GM19099 (cell line): Measurements from ENCODE around the gene FBH1.

Source experiments
- POLR2A ChIP-seq: IDR thresholded peaks from 3 replicates; pipeline ENCODE4 v1.6.1; 2011; ENCODE audit warnings: low read depth; ENCODE audit not compliant: insufficient read length; ENCODE audit errors: extremely low read depth

The FBH1 gene

DNA sequence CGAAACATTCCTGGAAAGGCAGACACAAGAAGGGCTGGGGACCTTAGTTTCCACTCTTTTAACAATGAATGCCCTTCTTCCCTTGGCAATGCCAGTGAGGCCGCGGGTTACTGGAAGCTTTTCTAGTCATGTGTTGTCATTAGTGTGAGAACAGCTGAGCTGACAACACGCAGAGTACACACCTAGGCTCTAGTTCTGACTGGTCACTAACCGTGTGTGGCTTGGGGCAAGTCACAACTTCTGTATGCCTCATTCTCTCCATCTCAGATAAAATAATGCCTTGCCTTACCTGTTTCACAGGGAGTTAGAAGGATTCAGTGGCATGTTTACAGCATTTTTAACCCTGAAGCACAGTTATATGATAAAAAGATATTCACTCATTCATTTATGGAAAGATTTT is 31.7 kb downstream of the FBH1 start:
- no peak for TF ChIP-seq POLR2A

DNA sequence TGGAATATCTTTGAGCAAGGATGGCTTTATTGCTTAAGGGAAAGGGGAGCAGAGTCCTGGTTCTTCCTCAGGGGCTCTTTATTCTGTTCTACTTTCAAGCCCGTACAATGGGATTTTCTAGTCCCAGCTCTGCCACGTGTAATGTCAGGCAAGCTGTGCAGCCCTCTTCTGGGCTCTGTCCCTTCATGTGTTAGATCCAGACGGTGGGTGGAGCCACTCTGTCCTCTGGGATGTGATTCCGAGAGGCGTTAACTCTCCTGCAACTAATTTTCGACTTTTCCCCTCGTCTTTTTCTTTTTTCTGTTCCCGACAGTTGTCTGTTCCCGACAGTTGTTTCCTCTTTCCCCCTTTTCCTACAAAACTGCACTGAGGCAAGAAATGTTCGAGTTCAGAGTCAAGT is 34.8 kb downstream of the FBH1 start:
- TF ChIP-seq POLR2A = no peak

DNA sequence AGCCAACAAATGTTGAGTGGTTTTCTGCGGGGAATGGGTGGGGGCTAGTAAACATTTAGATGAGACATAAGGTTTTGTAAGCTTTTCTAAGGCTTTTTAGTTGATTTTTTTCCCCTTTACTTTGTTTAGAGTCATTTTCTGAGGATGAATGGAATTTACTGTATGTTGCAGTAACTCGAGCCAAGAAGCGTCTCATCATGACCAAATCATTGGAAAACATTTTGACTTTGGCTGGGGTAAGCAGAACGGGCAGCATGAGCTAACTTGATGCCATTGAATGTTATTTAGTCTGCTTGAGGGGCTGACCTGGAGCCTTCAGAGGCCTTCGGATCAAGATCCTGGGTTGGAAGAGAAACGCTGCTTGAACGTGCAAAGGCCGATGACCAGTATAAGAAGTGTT is 37.3 kb downstream of the FBH1 start:
- TF ChIP-seq POLR2A = no peak

DNA sequence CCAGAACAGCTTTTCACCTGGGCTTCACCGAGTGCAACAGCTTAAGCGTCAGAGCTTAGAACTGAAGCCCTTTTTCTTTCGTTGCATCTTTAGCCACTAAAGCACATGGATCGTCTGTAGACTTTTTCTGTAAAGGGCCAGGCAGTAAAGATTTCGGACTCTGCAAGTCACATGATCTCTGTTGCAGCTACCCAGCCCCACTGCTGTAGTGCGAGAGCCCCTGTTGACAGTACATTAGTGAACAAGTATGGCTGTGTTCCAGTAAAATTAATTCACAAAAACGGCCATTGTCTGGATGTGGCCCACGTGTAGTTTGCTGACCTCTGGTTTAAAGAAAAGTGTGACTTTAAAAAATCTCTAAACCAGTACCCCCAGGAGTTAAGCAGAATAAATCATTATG is 39.4 kb downstream of the FBH1 start:
- TF ChIP-seq POLR2A = no peak

DNA sequence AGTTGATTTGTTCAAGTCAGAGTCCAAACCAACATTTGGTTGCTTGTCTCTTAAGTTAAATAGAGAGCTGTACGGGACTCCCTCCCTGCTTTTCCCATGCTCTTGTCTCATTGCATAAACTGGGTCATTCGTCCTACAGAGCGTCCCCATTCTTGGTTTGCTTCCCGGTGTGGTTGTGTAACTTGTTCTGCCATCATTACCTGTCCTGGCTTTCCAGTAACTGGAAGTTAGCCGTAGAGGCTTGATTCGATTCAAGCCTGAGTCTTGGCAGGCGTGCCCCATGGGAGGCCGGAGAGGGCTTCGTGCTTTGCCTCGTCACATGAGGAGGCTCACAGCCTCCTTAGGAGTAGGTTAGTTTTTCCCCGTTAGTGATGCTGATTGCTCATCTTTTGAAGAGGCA is 40.2 kb downstream of the FBH1 start:
- no peak for TF ChIP-seq POLR2A

DNA sequence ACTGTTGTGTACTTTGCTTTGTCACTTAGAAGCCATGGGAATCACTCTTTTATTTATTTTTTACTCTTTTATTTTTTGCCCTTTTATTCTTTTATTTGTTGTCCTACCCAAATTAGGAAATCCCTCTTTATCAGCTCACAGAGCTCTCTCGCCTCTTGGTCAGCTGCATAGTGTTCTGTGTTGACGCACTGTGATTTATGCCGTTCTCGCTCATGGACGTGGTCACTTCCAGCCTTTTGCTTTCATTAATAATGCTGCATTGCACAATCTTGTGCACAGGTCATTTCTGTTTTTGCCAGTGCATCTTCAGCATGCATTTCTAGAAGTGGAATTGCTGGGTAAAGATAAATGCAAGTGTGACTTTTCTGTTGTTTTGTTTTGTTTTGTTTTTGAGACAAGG is 42.3 kb downstream of the FBH1 start:
- no peak for TF ChIP-seq POLR2A

DNA sequence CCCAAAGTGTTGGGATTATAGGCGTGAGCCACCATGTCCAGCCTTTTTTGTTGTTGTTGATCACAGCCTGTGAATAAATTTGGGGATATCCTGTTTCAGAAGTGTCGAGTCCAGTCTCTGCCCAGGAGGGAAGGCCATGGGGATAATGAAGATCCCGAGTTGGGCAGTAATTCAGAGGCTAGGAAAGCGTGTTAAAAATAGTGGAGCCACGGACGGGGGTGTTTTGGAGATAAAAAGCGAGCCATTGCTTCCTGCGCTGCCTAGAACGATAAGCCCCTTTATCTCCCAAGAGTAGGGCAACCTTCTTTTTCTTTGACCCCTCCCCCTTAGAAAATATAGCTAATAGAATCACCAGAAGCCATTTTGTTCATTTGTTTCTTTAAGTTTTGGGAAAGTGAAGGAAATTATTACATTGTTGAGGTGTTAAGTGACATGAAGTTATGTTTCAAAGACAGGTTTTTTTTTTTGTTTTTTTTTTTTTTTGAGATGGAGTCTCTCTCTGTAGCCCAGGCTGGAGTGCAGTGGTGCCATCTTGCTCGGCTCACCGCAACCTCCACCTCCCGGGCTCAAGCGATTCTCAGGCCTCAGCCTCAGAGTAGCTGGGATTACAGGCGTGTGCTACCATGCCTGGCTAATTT is 44.0 kb downstream of the FBH1 start:
- no peak for TF ChIP-seq POLR2A

DNA sequence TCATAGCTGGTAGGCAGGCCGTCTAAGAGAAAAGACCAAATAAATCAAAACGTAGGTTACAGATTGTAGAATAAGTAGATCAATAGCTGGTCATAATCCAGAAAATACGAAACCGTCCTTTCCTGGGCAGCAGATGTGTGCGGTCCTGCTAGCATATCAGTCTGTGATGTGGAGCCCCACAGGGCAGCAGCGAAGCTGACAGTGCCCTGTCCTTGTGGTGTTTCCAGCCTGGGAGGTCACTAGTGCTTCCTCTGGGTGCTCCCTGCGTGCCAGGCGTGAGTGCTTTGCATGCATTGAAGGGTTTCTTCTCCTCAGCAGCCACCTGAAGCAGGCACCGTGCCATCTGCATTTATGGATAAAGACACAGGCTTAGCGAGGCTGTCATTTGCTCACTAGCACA is 45.6 kb downstream of the FBH1 start:
- no peak for TF ChIP-seq POLR2A

DNA sequence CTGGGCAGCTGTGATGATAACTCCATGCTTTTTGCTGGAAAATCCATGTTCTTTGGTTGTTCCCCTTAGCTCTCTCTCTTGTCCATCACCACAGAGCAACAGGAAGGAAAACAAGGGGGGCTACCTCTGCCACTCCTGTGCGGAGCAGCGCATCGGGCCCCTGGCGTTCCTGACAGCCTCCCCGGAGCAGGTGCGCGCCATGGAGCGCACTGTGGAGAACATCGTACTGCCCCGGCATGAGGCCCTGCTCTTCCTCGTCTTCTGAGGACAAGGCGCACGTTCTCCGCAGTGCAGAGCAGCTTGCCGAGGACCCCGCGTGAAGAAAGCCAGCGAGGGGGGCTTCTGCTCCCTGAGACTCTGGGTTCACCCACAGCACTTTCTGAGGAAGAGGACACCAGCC is 47.0 kb downstream of the FBH1 start:
- TF ChIP-seq POLR2A = no peak

DNA sequence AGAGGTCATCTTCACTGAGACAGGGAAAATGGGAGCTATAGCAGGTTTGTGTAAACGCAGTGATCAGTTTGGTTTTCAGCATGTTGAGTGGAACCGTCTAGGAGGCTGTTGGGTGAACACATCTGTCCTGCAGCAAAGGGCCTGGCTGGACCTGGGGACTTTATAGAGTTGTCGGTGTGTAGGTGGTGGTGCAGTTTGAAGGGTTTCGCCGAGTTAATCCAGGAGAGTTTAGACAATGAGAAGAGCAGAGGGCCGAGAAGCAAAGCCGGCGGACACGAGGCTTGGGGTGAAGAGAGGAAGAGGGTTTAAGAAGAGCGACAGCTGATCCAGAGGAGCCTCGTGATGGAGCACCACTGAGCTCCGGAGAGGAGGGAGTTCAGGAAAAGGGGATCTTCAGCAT is 48.2 kb downstream of the FBH1 start:
- TF ChIP-seq POLR2A = no peak

DNA sequence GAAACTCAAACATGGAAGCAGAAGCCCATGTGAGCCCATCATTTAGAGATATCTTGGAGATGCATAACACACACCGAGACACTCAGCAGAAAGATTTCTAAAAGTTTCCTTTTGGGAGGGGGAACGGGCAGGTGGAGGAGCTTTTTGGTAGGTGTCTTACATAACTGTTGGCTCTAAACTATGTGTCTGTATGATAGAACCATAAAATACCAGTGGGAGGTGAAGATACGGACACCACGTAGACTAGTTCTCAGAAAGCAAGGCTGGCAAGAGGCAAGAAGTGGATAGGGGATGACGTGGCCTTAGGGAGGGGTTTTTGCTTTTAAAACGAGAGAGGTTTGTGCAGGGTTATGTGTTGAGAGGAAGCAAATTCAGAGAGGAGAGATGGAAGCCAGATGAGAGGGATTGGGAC is 50.8 kb downstream of the FBH1 start:
- TF ChIP-seq POLR2A = no peak

DNA sequence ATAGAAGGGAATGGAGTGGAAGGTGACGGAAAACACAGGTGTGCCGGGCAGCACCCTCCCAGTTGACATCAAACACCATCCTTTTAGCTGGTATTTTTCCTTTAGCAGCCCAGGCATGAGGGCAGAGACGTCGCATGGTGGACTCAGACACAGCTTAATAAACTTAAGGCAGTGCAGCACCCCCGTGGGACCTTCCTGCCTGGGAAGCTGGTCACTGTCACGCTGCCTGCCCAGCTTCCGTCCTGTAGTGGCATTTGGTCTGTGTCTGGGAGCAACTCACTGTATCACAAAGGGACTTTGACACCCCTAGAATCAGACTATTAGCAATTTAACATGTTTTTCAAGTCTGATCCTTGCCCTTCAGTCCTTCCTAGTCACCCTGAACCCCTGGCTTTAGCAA is 51.5 kb downstream of the FBH1 start:
- no peak for TF ChIP-seq POLR2A

DNA sequence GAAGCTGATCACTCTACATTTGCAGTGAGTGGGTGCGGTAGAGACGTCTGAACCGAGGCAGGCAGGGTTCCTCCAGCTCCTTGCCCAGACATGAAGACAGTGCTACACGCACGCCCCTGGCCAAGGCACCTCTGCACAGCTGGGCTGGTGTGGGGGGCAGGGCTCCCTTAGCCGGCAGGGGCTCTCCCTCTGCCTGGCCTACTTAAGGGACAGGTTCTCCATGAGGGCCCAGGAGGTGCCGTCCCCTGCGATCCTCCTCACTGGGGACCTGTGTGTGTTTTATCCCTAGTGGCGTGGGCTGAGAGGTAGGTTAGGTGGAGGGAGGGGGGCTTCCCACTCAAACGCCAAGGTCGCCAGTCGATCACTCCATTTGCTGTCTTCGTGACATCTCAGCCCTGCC is 52.0 kb downstream of the FBH1 start:
- TF ChIP-seq POLR2A = no peak

DNA sequence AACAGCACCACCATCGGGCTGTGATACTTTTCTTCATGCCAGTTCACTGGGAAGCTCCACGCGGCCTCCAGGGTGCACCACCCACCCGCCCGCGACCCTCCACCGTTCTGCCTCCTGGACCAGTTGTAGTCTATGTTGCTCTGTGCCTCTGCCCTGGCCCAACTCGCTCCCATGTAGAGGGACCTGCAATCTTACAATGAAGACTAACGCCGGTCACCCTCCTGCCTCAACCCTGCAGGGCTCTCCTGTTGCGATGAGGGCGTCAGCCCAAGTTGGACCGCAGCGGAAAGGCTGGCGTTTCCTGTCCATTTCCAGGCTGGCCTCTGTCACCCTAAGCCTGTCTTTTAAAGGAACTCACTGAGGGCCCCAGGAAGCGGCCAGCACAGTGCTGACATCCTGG is 52.4 kb downstream of the FBH1 start:
- TF ChIP-seq POLR2A = no peak

DNA sequence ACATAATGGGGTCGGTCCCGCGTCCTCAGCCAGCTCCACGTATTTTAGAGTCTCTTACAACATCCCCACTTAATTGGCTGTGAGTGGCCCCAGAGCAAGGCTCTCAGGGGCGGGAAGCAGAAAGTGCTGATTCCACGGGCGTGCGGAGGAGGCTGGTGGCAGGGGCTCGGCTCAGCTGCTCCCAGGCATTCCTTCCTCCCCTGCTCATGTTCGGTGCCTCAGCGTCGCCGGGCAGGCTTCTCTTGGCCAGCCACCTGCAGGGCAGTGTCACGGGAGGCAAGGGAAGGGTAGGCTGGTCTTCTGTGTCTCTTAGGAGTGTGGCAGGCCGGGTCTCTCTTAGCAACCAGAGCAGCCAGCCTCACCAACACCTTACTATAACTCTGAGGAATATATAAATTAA is 53.5 kb downstream of the FBH1 start:
- no peak for TF ChIP-seq POLR2A

DNA sequence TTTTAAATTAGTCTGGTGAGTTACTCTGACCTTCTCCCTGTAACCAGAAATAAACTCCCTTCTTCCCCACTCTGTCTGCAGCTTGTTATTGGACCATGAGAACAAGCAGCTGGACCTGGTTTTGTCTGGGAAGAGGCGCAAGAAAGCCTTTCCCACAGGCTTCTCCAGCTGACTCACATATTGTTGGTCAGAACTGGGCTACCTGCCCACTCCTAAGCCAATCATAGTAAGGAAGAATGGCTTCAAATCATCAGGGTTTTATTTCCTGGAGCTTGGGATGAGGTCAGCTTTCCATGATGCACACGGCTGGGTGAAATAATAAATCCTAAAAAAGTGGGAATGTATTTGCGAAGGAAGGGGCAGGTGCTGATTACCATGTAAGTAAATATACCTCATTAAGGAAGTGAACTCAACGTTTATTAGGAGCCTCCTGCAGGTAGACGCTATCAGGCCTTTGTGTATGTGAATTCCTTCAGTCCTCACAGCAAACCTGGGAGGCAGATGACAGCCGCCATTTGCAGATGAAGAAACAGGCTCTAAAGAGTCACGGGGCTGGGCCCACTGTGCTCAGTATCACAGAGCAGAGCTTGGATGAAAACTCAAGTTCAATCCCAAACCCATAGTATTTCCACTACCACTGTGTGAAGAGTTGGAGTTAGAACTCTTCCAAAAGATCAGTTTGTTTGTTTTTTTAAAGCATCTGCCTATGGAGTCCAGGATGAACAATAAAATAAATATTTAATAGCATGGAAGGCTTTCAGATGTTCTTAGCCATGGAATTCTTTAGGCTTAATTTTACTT is 54.5 kb downstream of the FBH1 start:
- no peak for TF ChIP-seq POLR2A

DNA sequence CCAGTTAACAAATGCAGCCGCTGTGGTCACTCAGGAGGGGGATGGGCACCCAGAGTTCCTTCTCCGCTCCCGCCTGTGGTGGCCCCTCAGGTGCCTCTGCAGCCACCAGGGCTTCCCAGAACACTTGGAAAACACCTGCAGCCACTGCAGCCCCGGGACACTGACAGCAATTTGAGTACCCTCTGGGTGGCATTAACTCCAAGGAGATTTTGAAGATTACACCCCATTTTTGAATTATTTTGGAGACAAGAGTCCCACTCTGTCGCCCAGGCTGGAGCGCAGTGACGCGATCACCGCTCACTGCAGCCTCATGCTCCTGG is 55.1 kb downstream of the FBH1 start:
- no peak for TF ChIP-seq POLR2A

DNA sequence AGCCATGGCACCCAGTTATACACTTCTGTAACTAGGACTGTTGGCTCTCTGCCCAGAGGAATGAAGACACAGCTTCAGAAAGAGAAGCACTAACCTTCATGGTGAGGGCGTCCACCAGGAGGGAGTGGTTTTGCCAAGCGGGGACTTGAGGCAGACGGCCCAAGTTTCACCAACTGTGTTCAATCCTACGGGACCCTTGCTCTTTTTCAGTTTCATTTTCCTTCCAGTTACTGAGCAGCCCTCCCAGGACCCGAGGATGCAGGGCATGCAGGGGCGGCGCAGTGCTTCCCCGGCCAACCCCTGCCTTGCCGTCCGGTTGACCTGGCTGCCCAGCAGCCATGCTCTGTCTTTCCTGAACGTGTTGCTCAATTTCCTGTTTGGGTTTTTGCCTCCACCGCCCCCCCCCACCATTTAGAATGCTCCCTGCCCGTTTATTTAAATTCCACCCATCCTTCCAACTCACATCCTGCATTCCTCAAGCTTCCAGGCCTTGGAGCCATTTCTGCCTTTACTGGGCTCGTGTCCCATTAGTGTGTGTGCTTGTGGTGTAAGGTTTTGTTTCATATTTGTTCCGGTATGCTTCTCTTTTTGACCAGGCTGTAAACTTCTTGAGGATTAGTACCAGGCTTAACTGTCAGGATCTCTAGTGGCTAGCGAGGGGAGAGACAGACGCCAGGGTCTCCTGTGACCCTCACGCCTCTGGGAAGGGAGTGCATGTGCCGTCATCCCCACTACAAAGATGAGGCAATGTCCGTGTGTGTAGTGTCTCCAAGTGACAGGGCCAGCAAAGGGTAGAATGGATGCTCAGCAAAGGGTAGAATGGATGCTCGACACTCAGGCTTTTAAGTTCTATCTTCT is 55.7 kb downstream of the FBH1 start:
- TF ChIP-seq POLR2A = no peak
